A549 (cell line): ENCODE results near the gene RAB32. TPM values are rescaled to one million over a fixed set of nuclear protein-coding genes. Genes with fewer than 3 reads are reported as not detected.

Source experiments
- ATAC-seq, 2 experiments: fragments of 200-7000 bp in 1 of 2; fragments of >200 bp in 1 of 2; cut with Nextera tagmentation in 1 of 2; cut with Tn5 transposase in 1 of 2; 3 replicates each; pipeline versions ENCODE4 v1.8.0 to v1.9.1; 2018 to 2020; ENCODE audit warnings: mild to moderate bottlenecking in 1 of 2, moderate library complexity in 1 of 2
- CTCF ChIA-PET: fragments of 300-600 bp; sonication (Branson Sonifier 250); formaldehyde crosslinking; extraction: SDS; loops from one replicate; lab custom pipeline; 2021; ENCODE audit warnings: antibody characterized with exemption, inconsistent platforms; lab: Yijun Ruan, JAX
- POLR2A ChIA-PET: fragments of 350-600 bp; formaldehyde crosslinking; extraction: SDS; loops from one replicate; lab custom pipeline; 2021; ENCODE audit warnings: antibody characterized with exemption, inconsistent platforms; lab: Yijun Ruan, JAX
- DNase-seq, 2 experiments: peaks; one replicate each; pipeline versions ENCODE4 v3.0.0 to v3.0.0-alpha.2; 2011 to 2016; ENCODE audit warnings: low read depth in 1 of 2, low spot score in 1 of 2
- FAIRE-seq: peaks from 2 replicates; lab custom pipeline; 2011; peaks lifted over from hg19 to GRCh38; lab: Jason Lieb, UNC
- H3K27ac ChIP-seq, 2 experiments: fragments of >200 bp; sonication (Bioruptor Twin); formaldehyde crosslinking; 3 replicates each; pipeline ENCODE4 v1.5.1; 2016 to 2017
- H3K4me1 ChIP-seq: fragments of >200 bp; sonication (Bioruptor Twin); formaldehyde crosslinking; 3 replicates; pipeline ENCODE4 v1.6.1; 2016
- H3K4me2 ChIP-seq: fragments of >200 bp; sonication (Bioruptor Twin); formaldehyde crosslinking; 3 replicates; pipeline ENCODE4 v1.6.1; 2016
- H3K4me3 ChIP-seq: fragments of >200 bp; sonication (Bioruptor Twin); formaldehyde crosslinking; 3 replicates; pipeline ENCODE4 v1.5.1; 2016
- H3K9me3 ChIP-seq: fragments of >200 bp; sonication (Bioruptor Twin); formaldehyde crosslinking; 3 replicates; pipeline ENCODE4 v1.6.1; 2016
- BCL3 ChIP-seq: fragments of >200 bp; sonication (Bioruptor Twin); formaldehyde crosslinking; IDR thresholded peaks from 3 replicates; pipeline ENCODE4 v1.6.1; 2016
- CBX8 ChIP-seq: fragments of 200-600 bp; sonication (generic); IDR thresholded peaks from 2 replicates; pipeline ENCODE4 v1.6.1; 2016
- CHD4 ChIP-seq: fragments of 200-600 bp; sonication (generic); IDR thresholded peaks from 2 replicates; pipeline ENCODE4 v1.6.1; 2016; ENCODE audit warnings: antibody characterized with exemption, mild to moderate bottlenecking, borderline replicate concordance
- E2F6 ChIP-seq: IDR thresholded peaks from 2 replicates; pipeline ENCODE4 v1.6.1; 2012; ENCODE audit warnings: low read depth, borderline replicate concordance
- ELK1 ChIP-seq: fragments of 150-350 bp; IDR thresholded peaks from 2 replicates; pipeline ENCODE4 v1.6.1; 2014; ENCODE audit warnings: low read depth, mild to moderate bottlenecking, low read length
- ESRRA ChIP-seq: fragments of 150-350 bp; IDR thresholded peaks from 2 replicates; pipeline ENCODE4 v1.6.1; 2014; ENCODE audit warnings: mild to moderate bottlenecking, low read length, borderline replicate concordance
- HES2 ChIP-seq: fragments of >200 bp; sonication (Bioruptor Twin); formaldehyde crosslinking; IDR thresholded peaks from 2 replicates; pipeline ENCODE4 v1.6.1; 2016
- HEYL ChIP-seq: fragments of 250-450 bp; sonication (Bioruptor Pico); IDR thresholded peaks from 2 replicates; pipeline ENCODE4 v1.8.0; 2021; ENCODE audit warnings: mild to moderate bottlenecking, moderate library complexity
- HOXB13 ChIP-seq: fragments of 250-450 bp; sonication (Bioruptor Pico); IDR thresholded peaks from 2 replicates; pipeline ENCODE4 v1.5.0; 2020; ENCODE audit warnings: low read depth, mild to moderate bottlenecking, moderate library complexity
- MAX ChIP-seq: IDR thresholded peaks from 2 replicates; pipeline ENCODE4 v1.6.1; 2012
- NFE2L2 ChIP-seq: fragments of 150-350 bp; conservative IDR thresholded peaks from 2 replicates; pipeline ENCODE4 v1.6.1; 2014; ENCODE audit warnings: low read length
- NPAS2 ChIP-seq: fragments of 250-450 bp; sonication (Bioruptor Pico); IDR thresholded peaks from 2 replicates; pipeline ENCODE4 v1.8.0; 2022; ENCODE audit warnings: mild to moderate bottlenecking, moderate library complexity, borderline replicate concordance
- PHF8 ChIP-seq: fragments of 200-600 bp; sonication (generic); IDR thresholded peaks from 2 replicates; pipeline ENCODE4 v1.6.1; 2016; ENCODE audit warnings: low read depth, mild to moderate bottlenecking, antibody characterized with exemption, moderate library complexity, borderline replicate concordance
- RAD21 ChIP-seq, 2 experiments: fragments of >200 bp in 1 of 2; sonication (Bioruptor Twin) in 1 of 2; formaldehyde crosslinking in 1 of 2; IDR thresholded peaks in 1 of 2; conservative IDR thresholded peaks in 1 of 2; 2 replicates in 1 of 2; 3 replicates in 1 of 2; pipeline ENCODE4 v1.6.1; 2012 to 2018; ENCODE audit warnings: inconsistent platforms in 1 of 2
- RCOR1 ChIP-seq: fragments of 150-350 bp; IDR thresholded peaks from 2 replicates; pipeline ENCODE4 v1.6.1; 2014; ENCODE audit warnings: antibody characterized with exemption, low read length, low read depth
- RFX5 ChIP-seq: fragments of 450-650 bp; IDR thresholded peaks from 2 replicates; pipeline ENCODE4 v1.7.1; 2014; ENCODE audit warnings: antibody characterized with exemption, mild to moderate bottlenecking, moderate library complexity
- SMC3 ChIP-seq: fragments of >200 bp; sonication (Bioruptor Twin); formaldehyde crosslinking; IDR thresholded peaks from 3 replicates; pipeline ENCODE4 v1.6.1; 2018; ENCODE audit warnings: inconsistent platforms
- SREBF2 ChIP-seq: fragments of 450-650 bp; IDR thresholded peaks from 2 replicates; pipeline ENCODE4 v1.6.1; 2014; ENCODE audit warnings: mild to moderate bottlenecking, moderate library complexity
- TFCP2L1 ChIP-seq: fragments of 250-450 bp; sonication (Bioruptor Pico); IDR thresholded peaks from 2 replicates; pipeline ENCODE4 v1.5.0; 2021; ENCODE audit warnings: mild to moderate bottlenecking
- USF2 ChIP-seq: fragments of 450-650 bp; IDR thresholded peaks from 2 replicates; pipeline ENCODE4 v1.6.1; 2014; ENCODE audit warnings: antibody characterized with exemption
- ZC3H11A ChIP-seq: fragments of 450-650 bp; IDR thresholded peaks from 2 replicates; pipeline ENCODE4 v1.6.1; 2014; ENCODE audit warnings: antibody characterized with exemption, mild to moderate bottlenecking
- ZFP36 ChIP-seq: fragments of 450-650 bp; IDR thresholded peaks from 2 replicates; pipeline ENCODE4 v1.6.1; 2014; ENCODE audit warnings: borderline replicate concordance; ENCODE audit not compliant: partially characterized antibody
- ZSCAN20 ChIP-seq: fragments of 250-450 bp; sonication (Bioruptor Pico); IDR thresholded peaks from 2 replicates; pipeline ENCODE4 v1.8.0; 2022; ENCODE audit warnings: mild to moderate bottlenecking, moderate library complexity
- WGBS: methylation state at CpG from one replicate; pipeline ENCODE4 v1.1.6; 2017; ENCODE audit errors: missing lambda C conversion rate; 5-methylcytosine and 5-hydroxymethylcytosine counted together
- polyA plus RNA-seq, 4 experiments: library from polyadenylated mRNA; depleted of rRNA in 3 of 4; stranded (reverse); fragments of >200 nt; fragmentation: RNase III in 1 of 4; extraction: RNeasy Plus Mini Kit Qiagen cat#74134 plus additional on column Dnase treatment in 1 of 4; gene quantifications; 2 replicates in 3 of 4; 3 replicates in 1 of 4; pipeline ENCODE4 v1.2.3, GENCODE V29; 2011 to 2017

RAB32 gene
- polyA plus RNA-seq, 2 of the 4 experiments (the other 2 are of a cell fraction): 34.2 to 49.4 TPM

- no peak for TF ChIP-seq BCL3
- no peak for TF ChIP-seq CHD4
- no peak for TF ChIP-seq SMC3
- no peak for TF ChIP-seq CBX8
- no peak for TF ChIP-seq PHF8
- TF ChIP-seq NFE2L2: no peak
- TF ChIP-seq ESRRA: no peak
- TF ChIP-seq ZC3H11A: no peak
- H3K4me3 ChIP-seq: no peak overlapping the region
- 15% methylated on average over 3 of the region's 5 CpGs for WGBS
- no peak overlapping the region for H3K4me2 ChIP-seq
- POLR2A ChIA-PET: no interaction called here
- H3K27ac ChIP-seq: no peak overlapping the region
- DNase-seq (no peak), FAIRE-seq (no peak), ATAC-seq (no peak)
- CTCF ChIA-PET: interaction anchor here (0.8 kb wide), 1 partner anchor 39 kb away, joined by 3 read pairs; the partner anchor contains the start of gene RAB32
- H3K4me1 ChIP-seq: no peaks in the 10 kb centered on the region
- no peaks in the 10 kb centered on the region for H3K9me3 ChIP-seq
Measured at GRCh38 chr6:146582857-146583256, 39.2 kb downstream of the RAB32 start.

GRCh38 chr6:146583966-146584365 lies 40.3 kb downstream of the RAB32 start:
- WGBS: 6% methylated on average over 1 of the region's 1 CpG
- CTCF ChIA-PET: no interaction called here
- no peak overlapping the region for H3K27ac ChIP-seq
- H3K4me2 ChIP-seq: no peak overlapping the region
- no peaks in the 10 kb centered on the region for H3K4me1 ChIP-seq
- TF ChIP-seq ELK1: no peak
- no peak for TF ChIP-seq HOXB13 (CRISPR knock-in tag)
- TF ChIP-seq E2F6: no peak
- TF ChIP-seq RFX5: no peak
- TF ChIP-seq RAD21 (conservative IDR thresholded peaks at IDR 0.05 in 1 of 2, IDR thresholded peaks at IDR 0.05 in 1 of 2): no peak
- no peak for TF ChIP-seq SREBF2
- no peak for TF ChIP-seq HES2
- no peak for TF ChIP-seq ZSCAN20 (CRISPR knock-in tag)
- no peak for TF ChIP-seq RCOR1
- TF ChIP-seq ZFP36: no peak
- TF ChIP-seq CHD4: no peak
- no peak for TF ChIP-seq NPAS2
- TF ChIP-seq USF2: no peak
- TF ChIP-seq NFE2L2: no peak
- TF ChIP-seq HEYL: no peak
- no peak for TF ChIP-seq MAX
- no peak for TF ChIP-seq TFCP2L1 (CRISPR knock-in tag)
- ATAC-seq: no peak
- FAIRE-seq: no peak
- POLR2A ChIA-PET: no interaction called here
- H3K4me3 ChIP-seq: no peak overlapping the region
- no peak for DNase-seq
- H3K9me3 ChIP-seq: no peaks in the 10 kb centered on the region
